ENCODE data around the gene TSPAN31. TPM values are rescaled to one million over a fixed set of nuclear protein-coding genes. Genes with fewer than 3 reads are reported as not detected.

The TSPAN31 gene
- total and polyA plus RNA-seq, 8 donors = 33.5 to 83.8 (median 70.4) TPM

- peak overlapping the region in 1 of 2 donors; percentile 50 for H3K4me3 ChIP-seq
- intact Hi-C loops (cut with DNase I) = no loop called here
- peaks cover 12 to 59% of the 10 kb centered on the region in 2 donors for H3K4me1 ChIP-seq
- peaks cover 0 to 18% of the 10 kb centered on the region in 2 donors for H3K36me3 ChIP-seq
- TF ChIP-seq CTCF (IDR thresholded peaks at IDR 0.05) = no peak
- peaks cover 27 to 46% of the 10 kb centered on the region in 2 donors for H3K27me3 ChIP-seq
- no peaks in the 10 kb centered on the region for H3K9me3 ChIP-seq
- peak overlapping the region in 1 of 2 donors; percentile 81 for H3K27ac ChIP-seq
- ATAC-seq = no peak
- peak in 1 of 4 donors; percentile 64 for DNase-seq
These were observed 2.7 kb upstream of the TSPAN31 start for GRCh38 chr12:57741844-57742738.

GRCh38 chr12:57743769-57744168 is 1.1 kb upstream of the TSPAN31 start:
- Histone ChIP-seq H3K27me3 (peaks cover 12 to 29% of the 10 kb centered on the region in 2 donors), H3K9me3 (no peaks in the 10 kb centered on the region), H3K36me3 (peaks cover 0 to 28% of the 10 kb centered on the region in 2 donors), H3K4me3 (no peak overlapping the region), H3K4me1 (peaks cover 0 to 45% of the 10 kb centered on the region in 2 donors), H3K27ac (peak overlapping the region in 1 of 2 donors; percentile 92)
- no peak for TF ChIP-seq CTCF (IDR thresholded peaks at IDR 0.05)
- ATAC-seq (no peak), DNase-seq (no peak)
- intact Hi-C loops (cut with DNase I) = no loop called here

GRCh38 chr12:57744194-57744776 is 554 bp upstream of the TSPAN31 start:
- peaks cover 0 to 45% of the 10 kb centered on the region in 2 donors for H3K4me1 ChIP-seq
- no peak for TF ChIP-seq CTCF (IDR thresholded peaks at IDR 0.05)
- DNase-seq = peak in 2 of 4 donors; percentile 73 to 84
- peaks cover 0 to 33% of the 10 kb centered on the region in 2 donors for H3K36me3 ChIP-seq
- no peaks in the 10 kb centered on the region for H3K9me3 ChIP-seq
- intact Hi-C loops (cut with DNase I) = no loop called here
- peak; percentile 69 for ATAC-seq
- peak overlapping the region; percentile 91 to 92 for H3K27ac ChIP-seq
- peaks cover 7 to 24% of the 10 kb centered on the region in 2 donors for H3K27me3 ChIP-seq
- peak overlapping the region; percentile 63 to 65 for H3K4me3 ChIP-seq

DNA sequence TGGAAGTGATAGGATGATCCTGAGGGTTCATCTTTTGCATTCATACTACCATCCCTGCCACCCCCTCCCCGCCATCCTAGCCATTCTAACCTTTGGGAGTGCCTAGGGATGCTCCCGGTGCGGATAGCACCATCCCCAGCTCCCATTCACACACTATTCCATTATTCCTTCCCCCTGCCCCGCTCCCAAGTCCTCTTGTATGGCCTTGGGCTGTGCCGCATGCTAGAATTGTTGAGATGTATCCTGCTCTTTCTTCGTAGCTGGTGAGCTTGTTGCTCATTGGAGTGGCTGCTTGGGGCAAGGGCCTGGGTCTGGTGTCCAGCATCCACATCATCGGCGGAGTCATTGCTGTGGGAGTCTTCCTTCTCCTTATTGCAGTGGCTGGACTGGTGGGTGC is 644 bp downstream of the TSPAN31 start:
- ATAC-seq = peak; percentile 2
- intact Hi-C loops (cut with DNase I) = no loop called here

More for the DNA sequence above, 644 bp downstream of the TSPAN31 start:
- no peak for TF ChIP-seq CTCF (IDR thresholded peaks at IDR 0.05)
- Histone ChIP-seq H3K4me1 (peaks cover 0 to 41% of the 10 kb centered on the region in 2 donors), H3K4me3 (peak overlapping the region; percentile 63 to 65), H3K36me3 (peaks cover 0 to 45% of the 10 kb centered on the region in 2 donors), H3K27ac (peak overlapping the region; percentile 91 to 92), H3K27me3 (peaks cover 0 to 13% of the 10 kb centered on the region in 2 donors), H3K9me3 (no peaks in the 10 kb centered on the region)
- DNase-seq = no peak

Measured in left lung (tissue), 10 donors.